K562 (cell line): Measurements from ENCODE around the gene RNF20. TPM values are rescaled to one million over a fixed set of nuclear protein-coding genes. Genes with fewer than 3 reads are reported as not detected.

Experiments
- ATAC-seq: fragments of 200-7000 bp; cut with Tn5 transposase; 3 replicates; pipeline ENCODE4 v1.9.1; 2020; ENCODE audit warnings: moderate library complexity
- BruUV-seq: library from RNA; stranded (reverse); fragments of 400-500 nt; replicated peaks from 2 replicates; lab custom pipeline; 2021; lab: Mats Ljungman, UMichigan
- CTCF ChIA-PET: fragments of 300-600 bp; formaldehyde crosslinking; extraction: SDS; loops from one replicate; lab custom pipeline; 2021; ENCODE audit warnings: low intra/inter-chr PET ratio; lab: Yijun Ruan, JAX
- POLR2A ChIA-PET: fragments of 300-600, 350-650 bp; sonication (Branson Sonifier 250); formaldehyde crosslinking; extraction: SDS; loops from one replicate; lab custom pipeline; 2021; ENCODE audit warnings: antibody characterized with exemption, inconsistent platforms; lab: Yijun Ruan, JAX
- DNase-seq, 4 experiments: peaks; one replicate each; pipeline versions ENCODE4 v3.0.0 to v3.0.0-alpha.2; 2011 to 2018; ENCODE audit warnings: low spot score in 3 of 4, mixed read lengths in 3 of 4; ENCODE audit errors: extremely low read depth in 1 of 4
- FAIRE-seq: peaks from 2 replicates; lab custom pipeline; 2011; peaks lifted over from hg19 to GRCh38; lab: Jason Lieb, UNC
- H2AFZ ChIP-seq: 2 replicates; pipeline ENCODE4 v1.6.0; 2011; ENCODE audit warnings: low read depth, low read length, control low read depth, inconsistent platforms
- H3K27ac ChIP-seq: fragments of 200-600 bp; 3 replicates; pipeline ENCODE4 v1.8.0; 2011; ENCODE audit warnings: low read depth, mild to moderate bottlenecking, control low read depth, inconsistent platforms, low read length, moderate library complexity, mixed read lengths; ENCODE audit errors: extremely low read depth
- H3K27me3 ChIP-seq, 2 experiments: fragments of 300-600 bp in 1 of 2; 2 replicates in 1 of 2; 3 replicates in 1 of 2; pipeline versions ENCODE4 v1.6.0 to v1.8.0; 2011; ENCODE audit warnings: inconsistent platforms in 2 of 2, low read length in 2 of 2, mild to moderate bottlenecking in 1 of 2, mixed read lengths in 1 of 2, moderate library complexity in 1 of 2; ENCODE audit not compliant: control insufficient read depth in 2 of 2, insufficient read depth in 2 of 2
- H3K36me3 ChIP-seq: fragments of 300-600 bp; 3 replicates; pipeline ENCODE4 v1.8.0; 2011; ENCODE audit warnings: mild to moderate bottlenecking, low read length, inconsistent platforms; ENCODE audit not compliant: control insufficient read depth, insufficient read depth
- H3K4me1 ChIP-seq, 2 experiments: fragments of 200-600 bp in 1 of 2; replicated peaks in 1 of 2; 2 replicates in 1 of 2; 3 replicates in 1 of 2; pipeline versions ENCODE4 v1.5.1 to v1.8.0; 2011; ENCODE audit warnings: inconsistent platforms in 2 of 2, low read length in 2 of 2, mild to moderate bottlenecking in 1 of 2, mixed read lengths in 1 of 2, moderate library complexity in 1 of 2; ENCODE audit not compliant: control insufficient read depth in 2 of 2, insufficient read depth in 2 of 2
- H3K4me2 ChIP-seq: 2 replicates; pipeline ENCODE4 v1.6.1; 2011; ENCODE audit warnings: low read length, control low read depth, inconsistent platforms, mixed read lengths; ENCODE audit not compliant: insufficient read depth
- H3K4me3 ChIP-seq: fragments of 200-600 bp; sonication (generic), shearing (Covaris generic); 2 replicates; pipeline ENCODE4 v1.5.1; 2016; ENCODE audit warnings: control low read depth, inconsistent platforms
- H3K79me2 ChIP-seq: fragments of 200-600 bp; 3 replicates; pipeline ENCODE4 v1.8.0; 2011; ENCODE audit warnings: low read length, inconsistent platforms; ENCODE audit not compliant: control insufficient read depth, insufficient read depth
- H3K9ac ChIP-seq, 2 experiments: 2 replicates each; pipeline versions ENCODE4 v1.6.0 to v1.6.1; 2011; ENCODE audit warnings: low read depth in 2 of 2, low read length in 2 of 2, control low read depth in 1 of 2, inconsistent platforms in 1 of 2, mild to moderate bottlenecking in 1 of 2, mixed read lengths in 1 of 2; ENCODE audit not compliant: insufficient read depth in 1 of 2
- H3K9me1 ChIP-seq: one replicate; pipeline ENCODE4 v1.6.0; 2011; ENCODE audit warnings: inconsistent platforms, mild to moderate bottlenecking, low read length, moderate library complexity; ENCODE audit not compliant: control insufficient read depth, insufficient read depth
- H3K9me3 ChIP-seq: replicated peaks from 2 replicates; pipeline ENCODE4 v1.5.1; 2011; ENCODE audit warnings: low read depth, low read length, inconsistent platforms; ENCODE audit not compliant: control insufficient read depth, insufficient read depth
- H4K20me1 ChIP-seq: replicated peaks from 2 replicates; pipeline ENCODE4 v1.6.1; 2011; ENCODE audit warnings: low read length, inconsistent platforms, mixed read lengths; ENCODE audit not compliant: control insufficient read depth, insufficient read depth
- ATF3 ChIP-seq, 2 experiments: fragments of 450-650 bp in 1 of 2; sonication (generic) in 1 of 2; formaldehyde crosslinking in 1 of 2; IDR thresholded peaks in 1 of 2; conservative IDR thresholded peaks in 1 of 2; 2 replicates each; pipeline versions ENCODE4 v1.6.1 to v1.8.1; 2016 to 2023; ENCODE audit warnings: mild to moderate bottlenecking in 2 of 2, moderate library complexity in 2 of 2, inconsistent platforms in 1 of 2, missing genetic modification reagents in 1 of 2
- HBP1 ChIP-seq: fragments of 450-650 bp; formaldehyde crosslinking; IDR thresholded peaks from 2 replicates; pipeline ENCODE4 v1.4.0; 2022; ENCODE audit warnings: missing genetic modification characterization
- WGBS: fragments of 100-300 bp; shearing (Covaris generic); methylation state at CpG from one replicate; pipeline ENCODE4 v1.1.6; 2016; ENCODE audit warnings: low coverage, mixed read lengths; ENCODE audit not compliant: insufficient coverage; ENCODE audit errors: missing lambda C conversion rate; 5-methylcytosine and 5-hydroxymethylcytosine counted together
- in situ Hi-C: fragments of 300-500 bp; cut with MboI; formaldehyde crosslinking; loops from 4 replicates; pipeline ENCODE4 v1.15.0; 2018; ENCODE audit warnings: inconsistent platforms, mixed read lengths
- intact Hi-C: fragments of 100-400 bp; cut with micrococcal nuclease; formaldehyde crosslinking; loops from 2 replicates; pipeline ENCODE4 v1.14.2; 2022
- polyA plus RNA-seq, 8 experiments: library from polyadenylated mRNA; depleted of rRNA in 4 of 8; stranded (reverse) in 5 of 8; unstranded in 3 of 8; fragments of >200 nt; fragmentation: Nextera tagmentation in 2 of 8; fragmentation: Illumina TruSeq in 1 of 8; extraction: Ambion mirVana in 2 of 8; extraction: Trizol in 1 of 8; gene quantifications; 2 replicates each; pipeline versions ENCODE4 v1.2.1 to v1.2.3, GENCODE V29; 2011 to 2014; ENCODE audit warnings: inconsistent platforms in 1 of 8, missing spikeins in 1 of 8
- total RNA-seq, 7 experiments: library from RNA; depleted of rRNA in 6 of 7; stranded (reverse); fragments of >200 nt in 6 of 7; fragmentation: Illumina TruSeq in 2 of 7; extraction: Trizol in 2 of 7; gene quantifications; 2 replicates each; pipeline versions ENCODE4 v1.2.1 to v1.2.3, GENCODE V29; 2011 to 2021; ENCODE audit warnings: low replicate concordance in 1 of 7

RNF20 gene
- total and polyA plus RNA-seq, 9 of the 15 experiments (the other 6 are each of a cell fraction or from before 2014, with no cell fraction given) = 5.5 to 25.0 (median 22.1) TPM

GRCh38 chr9:101582553-101582952, 48.9 kb downstream of the RNF20 start:
- Histone ChIP-seq H3K36me3 (no peaks in the 10 kb centered on the region), H3K9ac (no peak overlapping the region), H3K4me3 (no peak overlapping the region), H3K4me2 (no peak overlapping the region), H3K27ac (no peak overlapping the region), H3K4me1 (no peaks in the 10 kb centered on the region; a peak in 1 of 5 replicates), H2AFZ (no peak overlapping the region), H3K27me3 (no peaks in the 10 kb centered on the region; a peak in 1 of 5 replicates), H4K20me1 (no peaks in the 10 kb centered on the region), H3K9me1 (no peaks in the 10 kb centered on the region), H3K9me3 (no peaks in the 10 kb centered on the region), H3K79me2 (no peaks in the 10 kb centered on the region)
- no TSS peak for BruUV-seq
- TF ChIP-seq ATF3 (IDR thresholded peaks at IDR 0.05) = 0 out of 2 replicates have a peak, but pooled peaks have one; percentile 14
- no peak for TF ChIP-seq ATF3 (CRISPR knock-in tag; conservative IDR thresholded peaks at IDR 0.05)
- no peak for TF ChIP-seq HBP1 (CRISPR knock-in tag)
- ChIA-PET POLR2A (interaction anchor here (0.9 kb wide), 1 partner anchor 9 kb away, joined by 4 read pairs; no protein-coding TSS in a partner anchor), CTCF (no interaction called here)
- ATAC-seq = no peak
- intact Hi-C loops (no loop called here), in situ Hi-C loops (no loop called here)
- WGBS = 0% methylated on average over 1 of the region's 1 CpG
- no peak for FAIRE-seq
- DNase-seq = no peak
